DND-41 (cell line): ENCODE results near the gene EPN1.

Experiments used
- CTCF ChIP-seq: IDR thresholded peaks from 2 replicates; pipeline ENCODE4 v1.5.1; 2012; ENCODE audit warnings: borderline replicate concordance, low read length, moderate library complexity, mild to moderate bottlenecking; ENCODE audit not compliant: poor library complexity, severe bottlenecking; ENCODE audit errors: extremely low read depth
- EZH2 ChIP-seq: IDR thresholded peaks from 3 replicates; pipeline ENCODE4 v1.6.1; 2012; ENCODE audit warnings: borderline replicate concordance, low read depth, mild to moderate bottlenecking, moderate library complexity, low read length, inconsistent platforms; ENCODE audit not compliant: severe bottlenecking

GRCh38 chr19:55685776-55686175 lies 10.8 kb downstream of the EPN1 start:
- TF ChIP-seq CTCF (no peak), EZH2 (no peak)
